Gastrocnemius medialis (tissue), 4 donors: ENCODE results near the gene AARS2. TPM values are rescaled to one million over a fixed set of nuclear protein-coding genes. Genes with fewer than 3 reads are reported as not detected.

Experiments
- ATAC-seq, 2 donors: fragments of 150-250 bp; one replicate each; pipeline ENCODE4 v1.9.1; 2016
- DNase-seq, 2 donors: peaks; one replicate each; pipeline ENCODE4 v3.0.0-alpha.2; 2019
- H3K27ac ChIP-seq, 4 donors: fragments of 200-600 bp; sonication (generic); 1 replicate in 1 of 4; 2 replicates in 3 of 4; pipeline ENCODE4 v1.5.1; 2016 to 2018; ENCODE audit warnings: mild to moderate bottlenecking in 2 of 4, moderate library complexity in 1 of 4
- H3K27me3 ChIP-seq, 3 donors: fragments of 200-600 bp; sonication (generic) in 2 of 3; 1 replicate in 1 of 3; 2 replicates in 2 of 3; pipeline versions ENCODE4 v1.5.1 to v1.6.0; 2016 to 2019; ENCODE audit warnings: mild to moderate bottlenecking in 1 of 3, moderate library complexity in 1 of 3
- H3K36me3 ChIP-seq, 2 donors: fragments of 200-600 bp; sonication (generic) in 1 of 2; one replicate each; pipeline ENCODE4 v1.5.1; 2017 to 2018
- H3K4me1 ChIP-seq, 2 donors: fragments of 200-600 bp; sonication (generic) in 1 of 2; one replicate each; pipeline ENCODE4 v1.5.1; 2016 to 2017; ENCODE audit warnings: mild to moderate bottlenecking in 2 of 2
- H3K4me3 ChIP-seq, 4 donors: fragments of 200-600 bp; sonication (generic) in 3 of 4; 1 replicate in 1 of 4; 2 replicates in 3 of 4; pipeline ENCODE4 v1.5.1; 2016 to 2019; ENCODE audit warnings: mild to moderate bottlenecking in 2 of 4
- H3K9me3 ChIP-seq, 3 donors: fragments of 200-600 bp; sonication (generic) in 2 of 3; 1 replicate in 1 of 3; 2 replicates in 2 of 3; pipeline ENCODE4 v1.5.1; 2016 to 2019
- CTCF ChIP-seq, 5 experiments: fragments of 450-650 bp in 3 of 5; fragments of 200-600 bp in 2 of 5; sonication (generic) in 2 of 5; IDR thresholded peaks in 4 of 5; conservative IDR thresholded peaks in 1 of 5; 1 replicate in 4 of 5; 2 replicates in 1 of 5; pipeline ENCODE4 v1.5.1; 2016 to 2019; ENCODE audit warnings: antibody characterized with exemption in 5 of 5, mild to moderate bottlenecking in 3 of 5, moderate library complexity in 3 of 5
- POLR2A ChIP-seq, 2 donors: fragments of 450-650 bp; IDR thresholded peaks; one replicate each; pipeline ENCODE4 v1.6.1; 2017; ENCODE audit warnings: antibody characterized with exemption in 2 of 2, mild to moderate bottlenecking in 2 of 2, moderate library complexity in 2 of 2
- in situ Hi-C, 4 donors: fragments of 200-750 bp; cut with MboI; loops; one replicate each; pipeline versions ENCODE4 v1.15.0 to v1.8.0; 2017; ENCODE audit warnings: low sequenced_read_pairs in 4 of 4
- intact Hi-C: fragments of 100-400 bp; cut with DNase I; formaldehyde crosslinking; loops from one replicate; pipeline ENCODE4 v1.15.1; 2023; ENCODE audit warnings: low total_unique reads
- total RNA-seq, 4 donors: library from RNA; depleted of rRNA; stranded (reverse); fragments of >200 nt; gene quantifications; one replicate each; pipeline versions ENCODE4 v1.1.0 to v1.2.3, GENCODE V29; 2016

Gene AARS2
- total RNA-seq, 4 donors from 2014 or later = 3.9 to 6.3 (median 4.5) TPM

GRCh38 chr6:44253307-44254101 is 59.6 kb downstream of the AARS2 start:
- H3K4me3 ChIP-seq = no peak overlapping the region
- no peak for ATAC-seq
- H3K36me3 ChIP-seq = peaks cover 2 to 67% of the 10 kb centered on the region in 2 donors
- no peak for DNase-seq
- H3K27ac ChIP-seq = peak overlapping the region in 1 of 4 donors; percentile 12
- peaks cover 25 to 35% of the 10 kb centered on the region in 2 donors for H3K4me1 ChIP-seq
- H3K27me3 ChIP-seq = no peaks in the 10 kb centered on the region
- TF ChIP-seq POLR2A (IDR thresholded peaks at IDR 0.05) (no peak), CTCF (IDR thresholded peaks at IDR 0.05 in 4 of 5, conservative IDR thresholded peaks at IDR 0.05 in 1 of 5) (peak in 3 of 5 experiments; percentile 18 to 44 (median 29))
- intact Hi-C loops = no loop called here
- H3K9me3 ChIP-seq = no peaks in the 10 kb centered on the region
- in situ Hi-C loops = no loop called here

GRCh38 chr6:44251576-44252524 is 61.3 kb downstream of the AARS2 start:
- TF ChIP-seq CTCF (IDR thresholded peaks at IDR 0.05 in 4 of 5, conservative IDR thresholded peaks at IDR 0.05 in 1 of 5) = no peak
- TF ChIP-seq POLR2A (IDR thresholded peaks at IDR 0.05) = no peak
- no peak for ATAC-seq
- Histone ChIP-seq H3K4me3 (no peak overlapping the region), H3K27ac (peak overlapping the region in 1 of 4 donors; percentile 99), H3K4me1 (peaks cover 29 to 39% of the 10 kb centered on the region in 2 donors), H3K9me3 (no peaks in the 10 kb centered on the region), H3K36me3 (peaks cover 2 to 67% of the 10 kb centered on the region in 2 donors), H3K27me3 (no peaks in the 10 kb centered on the region)
- DNase-seq = no peak
- in situ Hi-C loops = no loop called here
- intact Hi-C loops = no loop called here

GRCh38 chr6:44250718-44251123 is 62.4 kb downstream of the AARS2 start:
- peak overlapping the region in 3 of 4 donors; percentile 1 to 99 (median 33) for H3K27ac ChIP-seq
- TF ChIP-seq CTCF (IDR thresholded peaks at IDR 0.05 in 4 of 5, conservative IDR thresholded peaks at IDR 0.05 in 1 of 5) = no peak
- TF ChIP-seq POLR2A (IDR thresholded peaks at IDR 0.05) = no peak
- peaks cover 2 to 67% of the 10 kb centered on the region in 2 donors for H3K36me3 ChIP-seq
- H3K9me3 ChIP-seq = no peaks in the 10 kb centered on the region
- no peaks in the 10 kb centered on the region for H3K27me3 ChIP-seq
- no peak for DNase-seq
- in situ Hi-C loops = no loop called here
- intact Hi-C loops = no loop called here
- H3K4me3 ChIP-seq = no peak overlapping the region
- ATAC-seq = no peak
- H3K4me1 ChIP-seq = peaks cover 23 to 28% of the 10 kb centered on the region in 2 donors

- Histone ChIP-seq H3K9me3 (no peaks in the 10 kb centered on the region), H3K27me3 (no peaks in the 10 kb centered on the region), H3K27ac (peak overlapping the region in 3 of 4 donors; percentile 1 to 99 (median 33)), H3K4me1 (peaks cover 25 to 27% of the 10 kb centered on the region in 2 donors), H3K36me3 (peaks cover 2 to 67% of the 10 kb centered on the region in 2 donors), H3K4me3 (no peak overlapping the region)
- no peak for TF ChIP-seq CTCF (IDR thresholded peaks at IDR 0.05 in 4 of 5, conservative IDR thresholded peaks at IDR 0.05 in 1 of 5)
- TF ChIP-seq POLR2A (IDR thresholded peaks at IDR 0.05) = no peak
- DNase-seq = no peak
- no peak for ATAC-seq
- intact Hi-C loops = no loop called here
- in situ Hi-C loops = no loop called here
Measured at GRCh38 chr6:44250067-44250717, 63.0 kb downstream of the AARS2 start.
